Sigmoid colon (tissue), 4 donors: Measurements from ENCODE around the gene SHISA6.

Source experiments
- EP300 ChIP-seq, 4 donors: sonication (generic); formaldehyde crosslinking; IDR thresholded peaks; one replicate each; pipeline ENCODE4 v1.6.1; 2017; ENCODE audit warnings: antibody characterized with exemption in 4 of 4
- POLR2A ChIP-seq, 2 donors: fragments of 450-650 bp; IDR thresholded peaks; one replicate each; pipeline ENCODE4 v1.6.1; 2016; ENCODE audit warnings: antibody characterized with exemption in 2 of 2, mild to moderate bottlenecking in 2 of 2, moderate library complexity in 2 of 2
- TF ChIP-seq, protein P1 (sequence below), 4 experiments: fragments of 450-650 bp in 3 of 4; fragments of 200-600 bp in 1 of 4; IDR thresholded peaks; one replicate each; pipeline ENCODE4 v1.5.1; 2016 to 2019; ENCODE audit warnings: antibody characterized with exemption in 4 of 4, mild to moderate bottlenecking in 3 of 4, moderate library complexity in 2 of 4

DNA sequence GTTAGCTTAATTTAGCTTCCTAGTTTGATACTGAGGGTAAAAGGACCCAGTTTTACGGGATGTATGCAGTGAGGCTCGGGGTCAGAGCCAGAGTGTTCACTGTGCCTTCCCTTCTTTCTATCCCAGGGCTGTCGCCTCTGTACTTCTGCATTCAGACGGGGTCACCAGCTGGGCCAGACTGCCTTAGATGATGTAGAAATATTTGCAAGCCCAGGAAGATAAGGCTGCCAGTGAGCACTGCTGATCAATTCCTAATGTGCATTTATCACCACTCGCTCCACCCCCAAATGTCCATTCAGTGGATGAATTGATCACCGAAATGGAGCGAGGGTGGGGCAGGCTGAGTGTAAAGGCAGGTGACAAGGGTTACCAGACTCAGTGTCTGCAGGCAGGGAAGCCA is 9.1 kb downstream of the SHISA6 start:
- no peak for TF ChIP-seq POLR2A (IDR thresholded peaks at IDR 0.05)
- TF ChIP-seq, protein P1, sequence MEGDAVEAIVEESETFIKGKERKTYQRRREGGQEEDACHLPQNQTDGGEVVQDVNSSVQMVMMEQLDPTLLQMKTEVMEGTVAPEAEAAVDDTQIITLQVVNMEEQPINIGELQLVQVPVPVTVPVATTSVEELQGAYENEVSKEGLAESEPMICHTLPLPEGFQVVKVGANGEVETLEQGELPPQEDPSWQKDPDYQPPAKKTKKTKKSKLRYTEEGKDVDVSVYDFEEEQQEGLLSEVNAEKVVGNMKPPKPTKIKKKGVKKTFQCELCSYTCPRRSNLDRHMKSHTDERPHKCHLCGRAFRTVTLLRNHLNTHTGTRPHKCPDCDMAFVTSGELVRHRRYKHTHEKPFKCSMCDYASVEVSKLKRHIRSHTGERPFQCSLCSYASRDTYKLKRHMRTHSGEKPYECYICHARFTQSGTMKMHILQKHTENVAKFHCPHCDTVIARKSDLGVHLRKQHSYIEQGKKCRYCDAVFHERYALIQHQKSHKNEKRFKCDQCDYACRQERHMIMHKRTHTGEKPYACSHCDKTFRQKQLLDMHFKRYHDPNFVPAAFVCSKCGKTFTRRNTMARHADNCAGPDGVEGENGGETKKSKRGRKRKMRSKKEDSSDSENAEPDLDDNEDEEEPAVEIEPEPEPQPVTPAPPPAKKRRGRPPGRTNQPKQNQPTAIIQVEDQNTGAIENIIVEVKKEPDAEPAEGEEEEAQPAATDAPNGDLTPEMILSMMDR (IDR thresholded peaks at IDR 0.05) = no peak
- no peak for TF ChIP-seq EP300 (IDR thresholded peaks at IDR 0.05)
